PC-9 (cell line): Measurements from ENCODE around the gene VPS13D. TPM values are rescaled to one million over a fixed set of nuclear protein-coding genes. Genes with fewer than 3 reads are reported as not detected.

Experiments used
- BruUV-seq: library from RNA; stranded (reverse); fragments of 400-500 nt; replicated peaks from 2 replicates; lab custom pipeline; 2021; lab: Mats Ljungman, UMichigan
- CTCF ChIA-PET: fragments of 300-600 bp; sonication (Branson Sonifier 250); formaldehyde crosslinking; loops from one replicate; lab custom pipeline; 2022; ENCODE audit warnings: antibody characterized with exemption; lab: Charles Lee
- POLR2A ChIA-PET: fragments of 300-600 bp; sonication (Branson Sonifier 250); formaldehyde crosslinking; loops from one replicate; lab custom pipeline; 2022; ENCODE audit warnings: antibody characterized with exemption; ENCODE audit not compliant: unreplicated experiment; lab: Charles Lee
- DNase-seq, 2 experiments: peaks; one replicate each; pipeline versions ENCODE4 v3.0.0 to v3.0.0-alpha.2; 2015 to 2022; ENCODE audit warnings: mixed read lengths in 1 of 2
- H2AFZ ChIP-seq: fragments of 200-600 bp; sonication (generic); 2 replicates; pipeline ENCODE4 v1.8.1; 2017; ENCODE audit warnings: antibody characterized with exemption
- H3F3A ChIP-seq: fragments of 200-600 bp; sonication (generic); 2 replicates; pipeline ENCODE4 v1.8.1; 2017; ENCODE audit warnings: antibody characterized with exemption, mild to moderate bottlenecking, low read depth; ENCODE audit not compliant: insufficient read depth
- H3K27ac ChIP-seq: fragments of 200-600 bp; sonication (generic); 2 replicates; pipeline ENCODE4 v1.6.1; 2016; ENCODE audit warnings: mixed run types
- H3K27me3 ChIP-seq: fragments of 200-600 bp; sonication (generic); 2 replicates; pipeline ENCODE4 v1.6.1; 2016; ENCODE audit warnings: low read depth, mixed run types; ENCODE audit not compliant: insufficient read depth
- H3K36me3 ChIP-seq: fragments of 200-600 bp; sonication (generic); 2 replicates; pipeline ENCODE4 v1.6.1; 2016; ENCODE audit warnings: low read depth, mixed run types
- H3K4me1 ChIP-seq: fragments of 200-600 bp; sonication (generic); replicated peaks from 2 replicates; pipeline ENCODE4 v1.6.1; 2016; ENCODE audit warnings: mixed run types; ENCODE audit not compliant: insufficient read depth
- H3K4me2 ChIP-seq: fragments of 200-600 bp; sonication (generic); 2 replicates; pipeline ENCODE4 v1.6.1; 2017; ENCODE audit warnings: mixed run types
- H3K4me3 ChIP-seq: fragments of 200-600 bp; sonication (generic); 2 replicates; pipeline ENCODE4 v1.6.1; 2016; ENCODE audit warnings: mixed run types
- H3K79me2 ChIP-seq: fragments of 200-600 bp; sonication (generic); 2 replicates; pipeline ENCODE4 v1.6.1; 2017; ENCODE audit warnings: low read depth, mixed run types
- H3K9me2 ChIP-seq: fragments of 200-600 bp; sonication (generic); 2 replicates; pipeline ENCODE4 v1.8.1; 2017; ENCODE audit warnings: mild to moderate bottlenecking; ENCODE audit not compliant: insufficient read depth
- H3K9me3 ChIP-seq: fragments of 200-600 bp; sonication (generic); 2 replicates; pipeline ENCODE4 v1.8.1; 2016; ENCODE audit warnings: low read depth; ENCODE audit not compliant: insufficient read depth
- H4K20me1 ChIP-seq: fragments of 200-600 bp; sonication (generic); 2 replicates; pipeline ENCODE4 v1.8.1; 2017; ENCODE audit not compliant: insufficient read depth
- CTCF ChIP-seq: fragments of 200-600 bp; sonication (generic); conservative IDR thresholded peaks from 2 replicates; pipeline ENCODE4 v1.6.1; 2017; ENCODE audit warnings: mixed run types, antibody characterized with exemption, mild to moderate bottlenecking, moderate library complexity
- EZH2 ChIP-seq: fragments of 200-600 bp; sonication (generic); IDR thresholded peaks from 2 replicates; pipeline ENCODE4 v1.8.0; 2017; ENCODE audit warnings: antibody characterized with exemption, low read depth
- intact Hi-C: fragments of 100-400 bp; cut with micrococcal nuclease; formaldehyde crosslinking; loops from one replicate; pipeline ENCODE4 v1.10.0; 2022; ENCODE audit not compliant: unreplicated experiment
- total RNA-seq: library from RNA; stranded (reverse); gene quantifications from 2 replicates; pipeline ENCODE4 v1.2.3, GENCODE V29; 2021

The VPS13D gene
- total RNA-seq, 1 experiment from 2014 or later: 36.2 TPM

- no peaks in the 10 kb centered on the region for H3F3A ChIP-seq
- no peaks in the 10 kb centered on the region for H3K4me1 ChIP-seq
- H3K9me3 ChIP-seq: no peaks in the 10 kb centered on the region
- H3K4me3 ChIP-seq: no peak overlapping the region
- H3K9me2 ChIP-seq: no peaks in the 10 kb centered on the region
- H3K27me3 ChIP-seq: no peaks in the 10 kb centered on the region
- H3K79me2 ChIP-seq: no peaks in the 10 kb centered on the region
- POLR2A ChIA-PET: no interaction called here
- no peak for DNase-seq
- H3K27ac ChIP-seq: no peak overlapping the region
- TF ChIP-seq CTCF: no peak
- H2AFZ ChIP-seq: no peak overlapping the region
- CTCF ChIA-PET: no interaction called here
- 0 out of 2 replicates have a peak, but pooled peaks cover 9% of the 10 kb centered on the region for H3K36me3 ChIP-seq
- intact Hi-C loops: no loop called here
- no peak overlapping the region for H3K4me2 ChIP-seq
- H4K20me1 ChIP-seq: no peaks in the 10 kb centered on the region
- no TSS peak for BruUV-seq
Measured at GRCh38 chr1:12341667-12342066, 111.8 kb downstream of the VPS13D start.

GRCh38 chr1:12342401-12343003 lies 112.7 kb downstream of the VPS13D start:
- no peak overlapping the region for H3K4me3 ChIP-seq
- H2AFZ ChIP-seq: no peak overlapping the region
- H3F3A ChIP-seq: no peaks in the 10 kb centered on the region
- H3K27me3 ChIP-seq: no peaks in the 10 kb centered on the region
- intact Hi-C loops: no loop called here
- ChIA-PET POLR2A (no interaction called here), CTCF (no interaction called here)
- no peaks in the 10 kb centered on the region for H3K9me2 ChIP-seq
- TF ChIP-seq EZH2: no peak
- TF ChIP-seq CTCF: no peak
- H4K20me1 ChIP-seq: no peaks in the 10 kb centered on the region
- H3K9me3 ChIP-seq: no peaks in the 10 kb centered on the region
- no peak overlapping the region for H3K4me2 ChIP-seq
- no TSS peak for BruUV-seq
- H3K36me3 ChIP-seq: 0 out of 2 replicates have a peak, but pooled peaks cover 9% of the 10 kb centered on the region
- no peak overlapping the region for H3K27ac ChIP-seq
- no peaks in the 10 kb centered on the region for H3K4me1 ChIP-seq
- no peaks in the 10 kb centered on the region for H3K79me2 ChIP-seq
- DNase-seq: no peak

- no TSS peak for BruUV-seq
- CTCF ChIA-PET: no interaction called here
- Histone ChIP-seq H3K4me3 (no peak overlapping the region), H3K36me3 (0 out of 2 replicates have a peak, but pooled peaks cover 9% of the 10 kb centered on the region), H3F3A (no peaks in the 10 kb centered on the region), H3K9me3 (no peaks in the 10 kb centered on the region), H3K9me2 (no peaks in the 10 kb centered on the region), H3K4me2 (no peak overlapping the region), H2AFZ (no peak overlapping the region), H3K4me1 (no peaks in the 10 kb centered on the region), H3K27ac (no peak overlapping the region), H4K20me1 (no peaks in the 10 kb centered on the region), H3K27me3 (no peaks in the 10 kb centered on the region), H3K79me2 (no peaks in the 10 kb centered on the region)
- intact Hi-C loops: no loop called here
- no peak for DNase-seq
- POLR2A ChIA-PET: no interaction called here
- no peak for TF ChIP-seq CTCF
Measured at GRCh38 chr1:12343823-12344487, 114.1 kb downstream of the VPS13D start.
